NCI-H2081 treated with DMSO at 0.1 percent for 48 hours (cell line): Measurements from ENCODE around the gene FOXP2.
"Not testable (repeated sequence)": the region's sequence is repeated elsewhere in the genome, so short reads cannot be mapped to it uniquely, and the experiment has no call there.

Source experiments
- DNase-seq: peaks from one replicate; lab custom pipeline; 2025; lab: John Stamatoyannopoulos, UW

Gene FOXP2

GRCh38 chr7:114422507-114423501, 8.2 kb downstream of the FOXP2 start:
- peak; percentile 85 for DNase-seq

GRCh38 chr7:114426382-114426781, 11.8 kb downstream of the FOXP2 start:
- DNase-seq, result no peak

GRCh38 chr7:114426824-114427223, 12.2 kb downstream of the FOXP2 start:
- no peak for DNase-seq

GRCh38 chr7:114428211-114428610, 13.6 kb downstream of the FOXP2 start:
- no peak for DNase-seq

GRCh38 chr7:114431189-114431588, 16.6 kb downstream of the FOXP2 start:
- no peak for DNase-seq

GRCh38 chr7:114432061-114432460, 17.4 kb downstream of the FOXP2 start:
- peak; percentile 31 for DNase-seq

- no peak for DNase-seq
Observed at GRCh38 chr7:114432703-114433102, 18.1 kb downstream of the FOXP2 start.

- no peak for DNase-seq
Observed at GRCh38 chr7:114439581-114439980, 25.0 kb downstream of the FOXP2 start.

- not testable (repeated sequence) for DNase-seq
Observed at GRCh38 chr7:114440927-114441326, 26.3 kb downstream of the FOXP2 start.

GRCh38 chr7:114444196-114444595, 29.6 kb downstream of the FOXP2 start:
- no peak for DNase-seq

- no peak for DNase-seq
Observed at GRCh38 chr7:114450431-114450830, 35.8 kb downstream of the FOXP2 start.

GRCh38 chr7:114459574-114459973, 45.0 kb downstream of the FOXP2 start:
- DNase-seq, result no peak

- no peak for DNase-seq
Observed at GRCh38 chr7:114460021-114460420, 45.4 kb downstream of the FOXP2 start.

GRCh38 chr7:114466917-114467316, 52.3 kb downstream of the FOXP2 start:
- no peak for DNase-seq

- no peak for DNase-seq
Observed at GRCh38 chr7:114468844-114469243, 54.2 kb downstream of the FOXP2 start.

- DNase-seq, result no peak
Observed at GRCh38 chr7:114472896-114473512, 58.4 kb downstream of the FOXP2 start.

- DNase-seq, result no peak
Observed at GRCh38 chr7:114478384-114478783, 63.8 kb downstream of the FOXP2 start.

- DNase-seq, result peak; percentile 49
Observed at GRCh38 chr7:114481999-114482398, 67.4 kb downstream of the FOXP2 start.

GRCh38 chr7:114484226-114484625, 69.6 kb downstream of the FOXP2 start:
- no peak for DNase-seq

- DNase-seq, result no peak
Observed at GRCh38 chr7:114487174-114487573, 72.6 kb downstream of the FOXP2 start.

GRCh38 chr7:114488696-114489095, 74.1 kb downstream of the FOXP2 start:
- no peak for DNase-seq

- not testable (repeated sequence) for DNase-seq
Observed at GRCh38 chr7:114497491-114497890, 82.9 kb downstream of the FOXP2 start.
